Right cardiac atrium (tissue), 5 donors: Measurements from ENCODE around the gene GAREM1. TPM values are rescaled to one million over a fixed set of nuclear protein-coding genes. Genes with fewer than 3 reads are reported as not detected.
A peak's percentile ranks its signal among the peaks of the same experiment; 100 is the strongest.

Experiments
- ATAC-seq, 2 donors: fragments of 200-7000 bp; cut with Tn5 transposase; one replicate each; pipeline versions ENCODE4 v1.8.0 to v1.9.1; 2020; ENCODE audit warnings: moderate library complexity in 2 of 2, mild to moderate bottlenecking in 1 of 2
- DNase-seq, 3 donors: peaks; one replicate each; pipeline ENCODE4 v3.0.0-alpha.2; 2020
- H3K27ac ChIP-seq: one replicate; pipeline ENCODE4 v1.5.1; 2013; ENCODE audit warnings: mild to moderate bottlenecking, low read length, control low read depth, moderate library complexity
- H3K27me3 ChIP-seq: one replicate; pipeline ENCODE4 v1.6.1; 2013; ENCODE audit not compliant: control insufficient read depth, insufficient read depth
- H3K4me1 ChIP-seq: one replicate; pipeline ENCODE4 v1.6.1; 2013; ENCODE audit warnings: low read length; ENCODE audit not compliant: control insufficient read depth, insufficient read depth
- H3K4me3 ChIP-seq: one replicate; pipeline ENCODE4 v1.5.1; 2013; ENCODE audit warnings: low read length, control low read depth
- H3K9me3 ChIP-seq: one replicate; pipeline ENCODE4 v1.6.1; 2013; ENCODE audit warnings: low read length; ENCODE audit not compliant: control insufficient read depth
- WGBS: extraction: QIAGEN DNeasy Blood & Tissue Kit; methylation state at CpG from one replicate; pipeline ENCODE4 v1.1.7; 2013; 5-methylcytosine and 5-hydroxymethylcytosine counted together
- intact Hi-C, 4 donors: fragments of 100-400 bp; cut with DNase I; formaldehyde crosslinking; loops; one replicate each; pipeline versions ENCODE4 v1.11.0 to v1.14.0; 2022 to 2023
- polyA plus RNA-seq: library from polyadenylated mRNA; stranded (reverse); fragments of 200-250 nt; gene quantifications from one replicate; pipeline ENCODE4 v1.2.3, GENCODE V29; 2013
- total RNA-seq, 4 donors: library from RNA; stranded (reverse); fragmentation: NEBNext Ultra II Directional; extraction: Animal tissue kit (Norgen Biotek cat#: 25700); gene quantifications; one replicate each; pipeline ENCODE4 v1.2.1, GENCODE V29; 2021
- donor health status: healthy with polysubstance abuse.
- donor health status: DM: no; HTN: yes; CAD: no.
- donor health status: DM: no; HTN: no; CAD: no.
- donor health status: DM: no; HTN: yes; CAD: no; lungs with severe emphysema.
- donor health status: DM: yes; HTN: yes; CAD: no.

Gene GAREM1
- total and polyA plus RNA-seq, 5 donors = 2.9 to 14.8 (median 12.7) TPM

GRCh38 chr18:32459361-32460101 lies 11.2 kb downstream of the GAREM1 start:
- no peak for ATAC-seq
- H3K27ac ChIP-seq = no peak overlapping the region
- H3K4me3 ChIP-seq = no peak overlapping the region
- WGBS = 80% methylated on average over 4 of the region's 4 CpGs
- peaks cover 2% of the 10 kb centered on the region for H3K4me1 ChIP-seq
- H3K27me3 ChIP-seq = no peaks in the 10 kb centered on the region
- intact Hi-C loops = no loop called here
- no peak for DNase-seq
- no peaks in the 10 kb centered on the region for H3K9me3 ChIP-seq

- Histone ChIP-seq H3K27ac (no peak overlapping the region), H3K4me3 (no peak overlapping the region), H3K4me1 (peaks cover 3% of the 10 kb centered on the region), H3K9me3 (no peaks in the 10 kb centered on the region), H3K27me3 (no peaks in the 10 kb centered on the region)
- intact Hi-C loops = no loop called here
- 47% methylated on average over 1 of the region's 1 CpG for WGBS
- ATAC-seq = no peak
- DNase-seq = no peak
Observed at GRCh38 chr18:32455361-32455760, 15.3 kb downstream of the GAREM1 start.

- no peak overlapping the region for H3K27ac ChIP-seq
- no peaks in the 10 kb centered on the region for H3K27me3 ChIP-seq
- WGBS = 23% methylated on average over 1 of the region's 1 CpG
- ATAC-seq = peak in 1 of 2 donors; percentile 41
- intact Hi-C loops = no loop called here
- H3K4me3 ChIP-seq = no peak overlapping the region
- H3K4me1 ChIP-seq = peaks cover 3% of the 10 kb centered on the region
- H3K9me3 ChIP-seq = no peaks in the 10 kb centered on the region
- DNase-seq = no peak
Observed at GRCh38 chr18:32454593-32454992, 16.1 kb downstream of the GAREM1 start.

DNA sequence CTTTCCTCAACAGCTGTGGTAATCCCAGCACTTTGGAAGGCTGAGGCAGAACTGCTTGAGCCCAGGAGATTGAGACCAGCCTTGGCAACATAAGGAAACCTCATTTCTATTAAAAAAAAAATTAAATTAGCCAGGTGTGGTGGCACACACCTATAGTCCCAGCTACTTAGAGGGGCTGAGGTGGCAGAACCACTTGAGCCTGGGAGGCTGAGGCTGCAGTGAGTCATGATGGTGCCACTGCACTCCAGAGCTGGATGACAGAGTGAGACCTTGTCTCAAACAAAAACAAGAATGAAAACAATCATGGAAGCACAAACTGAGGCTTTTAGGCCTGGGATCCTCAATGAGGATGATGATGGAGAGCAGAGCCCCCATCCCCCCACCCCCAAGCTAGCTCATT lies 19.8 kb downstream of the GAREM1 start:
- intact Hi-C loops = no loop called here
- Histone ChIP-seq H3K9me3 (no peaks in the 10 kb centered on the region), H3K27me3 (no peaks in the 10 kb centered on the region), H3K4me1 (peaks cover 3% of the 10 kb centered on the region), H3K4me3 (no peak overlapping the region), H3K27ac (no peak overlapping the region)
- DNase-seq = no peak
- ATAC-seq = no peak

- WGBS = 83% methylated on average over 3 of the region's 3 CpGs
- no peak for ATAC-seq
Observed at GRCh38 chr18:32450026-32450691, 20.5 kb downstream of the GAREM1 start.

GRCh38 chr18:32446780-32447179 lies 23.9 kb downstream of the GAREM1 start:
- 56% methylated on average over 3 of the region's 3 CpGs for WGBS
- intact Hi-C loops = no loop called here
- H3K9me3 ChIP-seq = no peaks in the 10 kb centered on the region
- no peak for ATAC-seq
- no peak overlapping the region for H3K4me3 ChIP-seq
- no peak overlapping the region for H3K27ac ChIP-seq
- H3K4me1 ChIP-seq = peaks cover 2% of the 10 kb centered on the region
- H3K27me3 ChIP-seq = no peaks in the 10 kb centered on the region
- DNase-seq = no peak

More at GRCh38 chr18:32450026-32450691, 20.5 kb downstream of the GAREM1 start:
- Histone ChIP-seq H3K4me3 (no peak overlapping the region), H3K27ac (no peak overlapping the region), H3K27me3 (no peaks in the 10 kb centered on the region), H3K4me1 (peaks cover 3% of the 10 kb centered on the region), H3K9me3 (no peaks in the 10 kb centered on the region)
- DNase-seq = no peak
- intact Hi-C loops = no loop called here

DNA sequence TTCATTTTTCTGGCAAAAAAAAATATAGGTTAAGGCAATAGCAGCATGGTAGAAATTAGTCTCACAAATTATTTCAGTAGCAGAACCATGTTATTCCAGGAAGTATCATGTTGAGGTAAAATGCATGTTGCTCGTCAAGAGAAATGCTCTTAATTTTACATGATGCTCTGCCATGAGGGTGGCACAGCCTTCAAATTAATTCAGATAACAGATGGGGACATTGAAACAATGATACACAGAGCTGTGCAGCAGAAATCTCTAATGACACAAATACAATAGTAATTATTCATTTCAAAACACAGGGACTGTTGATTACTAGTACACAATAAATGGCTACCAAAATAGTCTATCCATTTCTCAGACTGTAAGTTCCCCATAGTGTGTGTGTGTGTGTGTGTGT lies 24.8 kb downstream of the GAREM1 start:
- Histone ChIP-seq H3K4me1 (peaks cover 2% of the 10 kb centered on the region), H3K27ac (no peak overlapping the region), H3K9me3 (no peaks in the 10 kb centered on the region), H3K4me3 (no peak overlapping the region), H3K27me3 (no peaks in the 10 kb centered on the region)
- intact Hi-C loops = no loop called here
- 76% methylated on average over 1 of the region's 1 CpG for WGBS
- no peak for ATAC-seq
- no peak for DNase-seq

- Histone ChIP-seq H3K9me3 (no peaks in the 10 kb centered on the region), H3K4me3 (no peak overlapping the region), H3K27me3 (no peaks in the 10 kb centered on the region), H3K27ac (no peak overlapping the region), H3K4me1 (peaks cover 4% of the 10 kb centered on the region)
- WGBS = 70% methylated on average over 5 of the region's 5 CpGs
- intact Hi-C loops = no loop called here
- ATAC-seq (no peak), DNase-seq (no peak)
Observed at GRCh38 chr18:32443706-32444215, 26.9 kb downstream of the GAREM1 start.

DNA sequence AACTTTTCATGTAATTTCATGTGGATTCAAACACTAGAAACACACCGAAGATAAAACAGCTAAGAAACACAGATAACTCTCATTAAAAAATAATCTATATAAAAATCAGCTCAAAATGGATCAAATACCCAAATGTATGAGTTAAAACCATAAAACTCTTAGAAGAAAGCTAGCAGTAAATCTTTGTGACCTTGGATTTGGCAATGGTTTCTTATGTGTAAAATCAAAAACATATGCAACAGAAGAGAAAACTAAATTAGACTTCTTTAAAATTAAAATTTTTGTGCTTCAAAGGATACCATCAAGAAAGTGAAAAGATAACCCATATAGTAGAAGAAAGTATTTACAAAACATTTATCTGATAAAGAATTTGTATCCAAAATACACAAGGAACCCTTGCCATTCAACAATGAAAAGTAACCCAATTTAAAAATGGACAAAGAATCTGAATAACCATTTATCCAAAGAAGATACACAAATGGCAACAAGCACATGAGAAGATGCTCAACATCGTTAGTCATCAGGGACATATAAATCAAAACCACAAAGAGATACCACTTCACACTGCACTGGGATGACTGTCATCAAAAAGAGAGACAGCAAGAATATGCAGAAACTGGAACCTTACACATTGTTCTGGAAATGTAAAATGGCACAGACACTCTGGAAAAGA lies 27.5 kb downstream of the GAREM1 start:
- Histone ChIP-seq H3K9me3 (no peaks in the 10 kb centered on the region), H3K4me3 (no peak overlapping the region), H3K27me3 (no peaks in the 10 kb centered on the region), H3K4me1 (peaks cover 4% of the 10 kb centered on the region), H3K27ac (no peak overlapping the region)
- WGBS = 72% methylated on average over 2 of the region's 2 CpGs
- intact Hi-C loops = no loop called here
- no peak for ATAC-seq
- no peak for DNase-seq

GRCh38 chr18:32442575-32442974 lies 28.1 kb downstream of the GAREM1 start:
- H3K27me3 ChIP-seq = no peaks in the 10 kb centered on the region

GRCh38 chr18:32441533-32441932 lies 29.1 kb downstream of the GAREM1 start:
- intact Hi-C loops = no loop called here
- Histone ChIP-seq H3K4me3 (peak overlapping the region; percentile 7), H3K27me3 (no peaks in the 10 kb centered on the region), H3K4me1 (peaks cover 3% of the 10 kb centered on the region), H3K9me3 (no peaks in the 10 kb centered on the region), H3K27ac (no peak overlapping the region)
- no peak for ATAC-seq
- no peak for DNase-seq
- WGBS = 45% methylated on average over 8 of the region's 8 CpGs

More at GRCh38 chr18:32442575-32442974, 28.1 kb downstream of the GAREM1 start:
- H3K27ac ChIP-seq = no peak overlapping the region
- H3K9me3 ChIP-seq = no peaks in the 10 kb centered on the region
- intact Hi-C loops = no loop called here
- DNase-seq = no peak
- H3K4me1 ChIP-seq = peaks cover 4% of the 10 kb centered on the region
- H3K4me3 ChIP-seq = no peak overlapping the region
- ATAC-seq = no peak
